MG63 (cell line): ENCODE results near the gene MYRIP. TPM values are rescaled to one million over a fixed set of nuclear protein-coding genes. Genes with fewer than 3 reads are reported as not detected.

ENCODE experiments used
- DNase-seq: peaks from one replicate; pipeline ENCODE4 v3.0.0-alpha.2; 2020
- H3K27me3 ChIP-seq: fragments of 250-450 bp; sonication (Bioruptor Pico); 2 replicates; pipeline ENCODE4 v1.5.1; 2020; ENCODE audit warnings: mild to moderate bottlenecking, moderate library complexity
- H3K36me3 ChIP-seq: fragments of 250-450 bp; sonication (Bioruptor Pico); 2 replicates; pipeline ENCODE4 v1.5.1; 2020; ENCODE audit warnings: mild to moderate bottlenecking, moderate library complexity
- H3K4me3 ChIP-seq: fragments of 250-450 bp; sonication (Bioruptor Pico); 2 replicates; pipeline ENCODE4 v1.5.1; 2020; ENCODE audit warnings: mild to moderate bottlenecking, moderate library complexity
- H3K9me3 ChIP-seq: fragments of 250-450 bp; sonication (Bioruptor Pico); 2 replicates; pipeline ENCODE4 v1.5.1; 2020; ENCODE audit warnings: mild to moderate bottlenecking, moderate library complexity
- total RNA-seq: library from RNA; depleted of rRNA; stranded (reverse); fragments of >200 nt; shearing (Covaris generic); gene quantifications from 2 replicates; pipeline ENCODE4 v1.2.3, GENCODE V29; 2014; ENCODE audit warnings: low replicate concordance

Gene MYRIP
- total RNA-seq, 1 experiment from 2014 or later, result 2.6 TPM

DNA sequence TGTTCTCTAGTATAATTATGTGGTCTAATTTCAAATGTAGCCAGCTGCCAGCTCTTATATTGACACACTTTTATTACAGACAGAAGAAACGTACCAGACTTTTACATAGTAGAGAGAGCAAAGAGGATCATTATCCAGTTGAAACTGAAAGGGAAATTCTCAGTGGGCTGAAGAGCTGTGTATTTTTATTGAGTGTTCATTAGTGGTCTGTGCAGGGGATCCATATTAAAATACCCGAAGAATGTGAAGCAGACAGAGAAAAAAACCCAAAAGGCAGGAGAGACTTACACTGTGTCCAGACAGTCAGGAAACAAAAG lies 41.3 kb downstream of the MYRIP start:
- no peaks in the 10 kb centered on the region; the same call in 1 of the 2 replicates for H3K9me3 ChIP-seq
- H3K27me3 ChIP-seq, result no peaks in the 10 kb centered on the region
- no peaks in the 10 kb centered on the region for H3K36me3 ChIP-seq
- H3K4me3 ChIP-seq, result no peak overlapping the region
- no peak for DNase-seq

DNA sequence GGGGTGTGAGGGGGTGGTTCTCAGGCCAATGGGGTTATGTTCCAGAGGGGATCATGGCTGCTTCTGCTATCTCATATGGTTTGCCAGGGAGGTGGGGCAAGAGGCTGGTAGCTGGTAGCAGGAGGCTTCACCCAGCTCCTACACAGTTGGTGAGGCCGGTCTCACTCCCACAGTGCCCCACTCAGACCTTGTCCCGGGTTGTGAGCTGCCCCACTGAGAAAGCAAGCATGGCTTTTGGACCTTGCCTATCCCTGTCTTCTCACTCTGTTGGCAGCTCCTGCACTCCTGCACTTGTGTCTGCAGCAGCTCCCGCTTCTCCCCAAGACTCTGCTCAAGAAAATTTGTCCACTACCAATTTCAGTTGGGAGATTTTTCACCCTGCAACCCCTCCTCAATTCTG lies 46.1 kb downstream of the MYRIP start:
- Histone ChIP-seq H3K27me3 (no peaks in the 10 kb centered on the region), H3K36me3 (no peaks in the 10 kb centered on the region), H3K4me3 (no peak overlapping the region), H3K9me3 (peaks cover 8% of the 10 kb centered on the region)
- DNase-seq, result no peak

DNA sequence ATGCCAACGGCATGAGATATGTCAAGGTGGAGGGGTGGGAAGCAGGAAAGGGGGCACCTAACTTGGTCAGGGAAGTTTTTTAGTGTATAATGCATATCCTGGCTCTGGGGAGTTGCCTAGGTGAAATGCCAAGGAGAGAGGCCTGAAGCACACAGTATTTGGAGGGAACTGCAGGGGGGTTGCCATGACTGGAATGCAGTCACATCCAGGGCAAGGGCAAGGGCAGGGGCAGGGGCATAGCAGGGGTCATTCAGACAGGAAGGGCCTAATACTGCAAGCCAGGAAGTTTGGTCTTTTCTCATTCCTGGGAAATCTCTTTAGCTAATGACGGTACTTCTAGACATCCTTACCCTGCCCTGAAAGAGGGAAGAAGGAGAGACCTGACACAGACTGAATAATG lies 60.5 kb downstream of the MYRIP start:
- no peak for DNase-seq
- Histone ChIP-seq H3K27me3 (no peaks in the 10 kb centered on the region), H3K4me3 (no peak overlapping the region), H3K9me3 (no peaks in the 10 kb centered on the region), H3K36me3 (no peaks in the 10 kb centered on the region)

DNA sequence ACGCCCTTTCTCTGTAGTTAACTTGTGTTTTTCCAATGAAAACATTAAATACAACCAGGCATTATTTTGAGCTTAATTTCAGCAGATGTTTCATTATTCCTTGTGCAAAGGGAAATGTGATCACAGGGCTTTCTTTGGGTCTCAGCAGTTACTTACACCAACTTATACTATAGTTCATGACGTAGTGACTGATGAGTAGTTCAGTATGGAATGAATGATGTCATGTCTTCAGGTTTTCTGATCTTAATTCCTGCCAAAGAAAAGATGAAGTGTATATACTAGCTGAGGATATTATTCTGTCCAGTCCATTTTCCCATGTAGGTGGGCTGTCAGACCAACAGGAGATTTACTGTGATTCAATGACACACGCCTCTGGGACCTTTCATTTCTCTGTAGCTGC lies 61.3 kb downstream of the MYRIP start:
- H3K36me3 ChIP-seq, result no peaks in the 10 kb centered on the region
- no peak for DNase-seq
- H3K9me3 ChIP-seq, result no peaks in the 10 kb centered on the region
- no peak overlapping the region for H3K4me3 ChIP-seq
- no peaks in the 10 kb centered on the region for H3K27me3 ChIP-seq

DNA sequence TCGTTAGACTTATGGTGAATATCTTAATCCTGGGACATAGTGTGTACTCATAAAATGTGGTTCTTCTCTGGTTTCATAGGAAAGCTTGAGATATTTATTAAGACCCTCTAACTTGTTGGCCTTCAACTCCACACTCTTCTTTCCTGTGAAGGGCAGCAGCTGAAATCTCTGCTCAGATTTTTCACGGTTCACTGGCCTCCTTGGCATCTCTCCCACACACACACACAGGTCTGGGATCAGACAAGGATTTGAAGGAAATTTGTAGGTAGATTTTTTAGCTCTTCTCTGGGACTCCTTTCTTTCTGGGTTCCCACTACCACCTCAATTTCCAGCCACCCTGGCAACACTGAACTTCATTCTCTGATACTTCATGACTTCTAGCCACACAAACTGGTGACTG lies 70.2 kb downstream of the MYRIP start:
- H3K27me3 ChIP-seq, result no peaks in the 10 kb centered on the region
- H3K9me3 ChIP-seq, result no peaks in the 10 kb centered on the region
- H3K36me3 ChIP-seq, result no peaks in the 10 kb centered on the region
- no peak overlapping the region for H3K4me3 ChIP-seq
- DNase-seq, result peak; percentile 7

DNA sequence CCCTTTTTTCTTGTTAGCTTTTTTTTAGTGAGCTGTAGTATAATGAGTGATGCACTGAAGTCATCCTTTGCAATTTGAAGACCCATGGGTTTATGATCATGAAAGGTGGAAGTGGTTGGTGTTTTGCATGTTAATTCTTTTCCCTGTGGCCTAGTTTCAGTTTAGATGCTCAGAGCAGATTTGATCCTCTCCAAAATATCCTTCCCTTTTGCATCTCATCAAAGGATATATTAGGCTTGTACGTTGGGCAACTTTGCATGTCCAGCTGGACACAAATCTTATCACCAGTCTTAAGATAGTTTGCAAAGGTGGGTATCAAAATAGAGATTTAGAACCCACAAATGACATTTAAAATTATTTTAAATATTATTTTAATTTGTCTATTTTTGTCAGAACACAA lies 72.7 kb downstream of the MYRIP start:
- no peaks in the 10 kb centered on the region for H3K36me3 ChIP-seq
- DNase-seq, result no peak
- H3K4me3 ChIP-seq, result no peak overlapping the region
- no peaks in the 10 kb centered on the region for H3K27me3 ChIP-seq
- H3K9me3 ChIP-seq, result no peaks in the 10 kb centered on the region

DNA sequence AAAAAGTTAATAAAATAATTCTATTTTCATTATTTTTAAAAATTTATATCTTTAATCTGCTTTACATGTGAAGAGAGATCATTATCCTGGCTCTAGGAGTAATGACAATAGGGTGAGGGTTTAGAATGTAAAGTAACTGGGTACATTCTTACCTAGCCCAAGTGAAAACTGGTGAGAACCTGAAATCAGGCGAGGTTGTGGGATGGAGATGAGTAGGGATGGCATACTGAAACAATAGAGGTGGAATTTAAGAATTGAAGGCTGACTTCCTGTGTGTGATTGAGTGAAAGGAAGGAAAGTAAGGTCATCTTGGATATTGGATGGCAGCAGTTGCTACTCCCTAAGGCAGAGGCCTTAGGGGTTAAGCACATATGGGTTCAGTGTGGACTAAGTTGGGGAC lies 82.7 kb downstream of the MYRIP start:
- Histone ChIP-seq H3K9me3 (no peaks in the 10 kb centered on the region), H3K27me3 (no peaks in the 10 kb centered on the region), H3K4me3 (no peak overlapping the region), H3K36me3 (no peaks in the 10 kb centered on the region)
- no peak for DNase-seq

DNA sequence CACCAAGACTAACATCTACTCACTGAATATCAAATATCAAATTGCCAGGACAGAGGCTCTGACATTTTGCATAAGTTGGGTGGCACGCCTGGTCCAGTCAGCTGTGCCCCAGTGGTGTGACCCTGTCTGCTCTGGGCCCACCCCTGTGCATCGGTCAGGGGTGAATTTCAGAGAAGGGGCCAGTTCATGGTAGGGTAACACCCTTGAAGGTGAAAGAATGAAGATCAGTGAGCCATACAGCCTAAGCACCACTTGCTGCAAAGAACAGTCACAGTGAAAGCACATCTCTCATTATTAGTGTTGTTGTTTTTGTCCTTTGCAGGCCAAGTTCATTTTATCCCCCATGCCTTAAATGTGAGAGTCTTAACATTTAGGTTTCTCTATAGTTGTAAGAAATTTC lies 86.8 kb downstream of the MYRIP start:
- H3K9me3 ChIP-seq, result no peaks in the 10 kb centered on the region
- no peak for DNase-seq
- no peaks in the 10 kb centered on the region for H3K36me3 ChIP-seq
- H3K4me3 ChIP-seq, result no peak overlapping the region
- H3K27me3 ChIP-seq, result no peaks in the 10 kb centered on the region

DNA sequence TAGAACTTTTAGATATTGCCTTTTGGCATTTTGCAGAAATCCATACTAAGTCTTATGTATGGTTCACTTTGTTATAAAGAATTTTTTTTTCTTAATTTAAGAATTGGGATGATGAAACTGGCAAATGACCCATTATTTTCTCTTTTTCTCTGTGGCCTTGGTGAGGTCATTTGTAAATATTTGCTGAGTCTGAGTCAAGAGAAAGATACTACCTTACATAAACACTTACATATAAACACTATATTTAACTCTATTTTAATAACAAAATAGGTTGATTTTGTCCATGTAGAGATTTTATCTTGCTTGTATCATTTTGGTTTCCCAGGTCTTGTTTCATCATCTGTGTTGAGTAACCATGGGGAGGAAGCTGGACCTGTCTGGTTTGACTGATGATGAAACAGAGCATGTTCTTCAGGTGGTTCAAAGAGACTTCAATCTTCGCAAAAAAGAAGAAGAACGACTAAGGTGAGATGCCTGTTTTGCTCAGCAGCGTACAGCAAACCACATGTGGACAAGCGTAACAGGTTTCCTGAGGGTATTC lies 91.1 kb downstream of the MYRIP start:
- Histone ChIP-seq H3K4me3 (no peak overlapping the region), H3K9me3 (no peaks in the 10 kb centered on the region), H3K27me3 (no peaks in the 10 kb centered on the region), H3K36me3 (no peaks in the 10 kb centered on the region)
- DNase-seq, result no peak

DNA sequence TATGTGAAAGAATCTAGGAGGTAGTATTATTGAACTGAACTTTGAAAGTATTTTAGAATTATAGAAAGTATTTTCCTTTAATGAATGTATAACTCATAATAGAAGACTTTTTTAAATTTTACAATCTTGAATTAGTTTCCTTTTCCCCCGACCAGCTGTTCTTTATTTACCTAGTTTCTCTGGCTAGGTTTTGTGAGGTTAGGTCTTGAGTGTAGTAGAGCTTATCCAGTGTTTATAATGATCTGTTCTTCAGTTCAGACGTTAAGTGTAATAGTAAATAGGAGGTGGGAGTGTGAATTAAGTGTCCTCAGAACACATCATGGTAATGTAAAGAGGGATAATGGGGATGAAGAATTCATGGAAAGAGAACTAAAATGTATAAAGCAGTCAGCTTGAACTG lies 93.8 kb downstream of the MYRIP start:
- H3K27me3 ChIP-seq, result no peaks in the 10 kb centered on the region
- H3K4me3 ChIP-seq, result no peak overlapping the region
- no peaks in the 10 kb centered on the region for H3K9me3 ChIP-seq
- no peaks in the 10 kb centered on the region for H3K36me3 ChIP-seq
- no peak for DNase-seq

DNA sequence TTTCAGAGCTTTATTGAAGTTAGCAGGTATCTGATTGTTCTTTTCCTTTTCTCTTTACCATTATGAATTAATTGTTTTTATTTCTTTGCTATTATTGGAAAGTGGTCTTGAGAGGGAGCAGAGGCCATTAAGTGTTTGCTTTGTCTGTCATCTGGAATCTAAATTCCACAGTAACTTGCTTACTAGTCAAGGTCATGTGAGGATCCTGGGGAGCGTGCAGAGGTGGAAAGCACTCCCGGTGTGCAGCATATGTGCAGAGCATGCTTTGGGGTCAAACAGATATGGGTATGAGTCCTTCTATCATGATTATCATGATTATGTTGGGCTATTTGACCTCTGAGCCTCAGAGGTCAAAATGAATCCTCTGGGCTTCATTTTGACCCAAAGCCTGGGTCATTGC lies 96.4 kb downstream of the MYRIP start:
- no peaks in the 10 kb centered on the region for H3K9me3 ChIP-seq
- H3K27me3 ChIP-seq, result no peaks in the 10 kb centered on the region
- no peaks in the 10 kb centered on the region for H3K36me3 ChIP-seq
- no peak for DNase-seq
- H3K4me3 ChIP-seq, result no peak overlapping the region

DNA sequence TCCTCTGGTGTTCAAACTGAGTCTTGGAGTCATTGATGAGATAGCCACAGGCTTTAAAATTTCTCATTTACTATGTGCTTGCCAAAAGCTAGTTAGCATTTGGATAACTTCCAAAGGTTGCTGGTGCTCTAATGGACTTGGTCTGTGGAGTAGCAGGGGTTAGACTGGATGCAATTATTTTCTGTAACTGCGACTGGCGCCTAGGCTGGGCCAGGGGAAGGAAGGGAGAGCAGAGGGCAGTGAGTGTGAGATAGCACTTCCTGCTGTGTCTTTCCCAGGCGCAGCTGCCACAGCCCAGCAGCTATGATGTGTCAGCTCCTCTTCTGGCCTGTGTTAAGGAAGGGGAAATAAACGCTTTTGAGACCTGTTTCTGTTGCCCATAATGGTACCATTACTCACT lies 98.6 kb downstream of the MYRIP start:
- H3K9me3 ChIP-seq, result no peaks in the 10 kb centered on the region
- H3K4me3 ChIP-seq, result no peak overlapping the region
- H3K27me3 ChIP-seq, result no peaks in the 10 kb centered on the region
- H3K36me3 ChIP-seq, result no peaks in the 10 kb centered on the region
- DNase-seq, result peak; percentile 80

DNA sequence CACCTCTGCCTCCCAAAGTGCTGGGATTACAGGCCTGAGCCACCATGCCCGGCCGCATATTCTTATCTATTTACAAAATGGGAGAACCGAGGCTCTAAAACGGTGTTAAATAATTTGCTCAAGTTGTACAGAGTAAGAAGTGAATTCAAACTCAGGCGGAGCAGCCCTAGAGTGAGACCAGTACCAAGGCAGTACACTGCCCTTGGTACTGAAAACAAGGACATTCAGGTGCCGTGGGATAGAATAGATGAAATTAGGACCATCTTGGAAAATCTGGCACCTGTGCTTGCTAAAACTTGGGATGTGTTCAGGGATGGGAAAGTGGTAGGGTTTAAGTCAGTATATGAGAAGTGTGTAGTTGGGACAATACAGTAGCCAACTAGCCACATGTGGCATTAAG lies 100.7 kb downstream of the MYRIP start:
- DNase-seq, result no peak
- no peaks in the 10 kb centered on the region for H3K9me3 ChIP-seq
- no peaks in the 10 kb centered on the region for H3K27me3 ChIP-seq
- H3K4me3 ChIP-seq, result no peak overlapping the region
- no peaks in the 10 kb centered on the region for H3K36me3 ChIP-seq

DNA sequence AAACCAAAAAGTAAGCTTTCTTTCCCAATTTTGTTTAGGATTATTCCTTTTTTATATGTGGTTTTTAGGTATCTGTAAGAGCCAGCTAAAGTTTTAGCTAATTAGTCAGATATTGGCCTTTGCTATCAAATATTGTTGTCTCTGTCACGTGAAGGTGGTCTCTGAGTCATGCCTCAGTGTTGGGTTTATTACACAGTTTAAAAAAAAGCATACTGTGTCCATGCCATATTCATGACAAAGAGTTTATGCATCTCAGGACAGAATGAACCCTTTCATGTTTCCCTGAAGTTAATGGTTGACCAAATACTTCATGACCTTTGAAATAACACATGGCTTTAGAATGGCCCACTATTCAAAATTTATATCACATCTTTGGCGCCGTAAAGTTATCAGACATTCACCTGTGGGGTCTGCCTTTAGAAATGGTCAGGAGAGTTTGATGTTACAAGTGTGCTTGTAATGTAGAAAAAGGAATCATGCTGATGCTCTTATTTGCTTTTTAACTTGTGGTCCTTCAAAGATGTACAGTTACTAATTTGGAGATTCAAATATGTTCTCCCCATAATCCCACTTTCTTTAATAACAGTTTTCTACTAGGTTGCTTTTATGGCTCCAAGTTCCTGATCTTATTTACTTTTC lies 101.5 kb downstream of the MYRIP start:
- no peaks in the 10 kb centered on the region for H3K36me3 ChIP-seq
- no peak overlapping the region for H3K4me3 ChIP-seq
- peak; percentile 45 for DNase-seq
- no peaks in the 10 kb centered on the region for H3K27me3 ChIP-seq
- H3K9me3 ChIP-seq, result no peaks in the 10 kb centered on the region

DNA sequence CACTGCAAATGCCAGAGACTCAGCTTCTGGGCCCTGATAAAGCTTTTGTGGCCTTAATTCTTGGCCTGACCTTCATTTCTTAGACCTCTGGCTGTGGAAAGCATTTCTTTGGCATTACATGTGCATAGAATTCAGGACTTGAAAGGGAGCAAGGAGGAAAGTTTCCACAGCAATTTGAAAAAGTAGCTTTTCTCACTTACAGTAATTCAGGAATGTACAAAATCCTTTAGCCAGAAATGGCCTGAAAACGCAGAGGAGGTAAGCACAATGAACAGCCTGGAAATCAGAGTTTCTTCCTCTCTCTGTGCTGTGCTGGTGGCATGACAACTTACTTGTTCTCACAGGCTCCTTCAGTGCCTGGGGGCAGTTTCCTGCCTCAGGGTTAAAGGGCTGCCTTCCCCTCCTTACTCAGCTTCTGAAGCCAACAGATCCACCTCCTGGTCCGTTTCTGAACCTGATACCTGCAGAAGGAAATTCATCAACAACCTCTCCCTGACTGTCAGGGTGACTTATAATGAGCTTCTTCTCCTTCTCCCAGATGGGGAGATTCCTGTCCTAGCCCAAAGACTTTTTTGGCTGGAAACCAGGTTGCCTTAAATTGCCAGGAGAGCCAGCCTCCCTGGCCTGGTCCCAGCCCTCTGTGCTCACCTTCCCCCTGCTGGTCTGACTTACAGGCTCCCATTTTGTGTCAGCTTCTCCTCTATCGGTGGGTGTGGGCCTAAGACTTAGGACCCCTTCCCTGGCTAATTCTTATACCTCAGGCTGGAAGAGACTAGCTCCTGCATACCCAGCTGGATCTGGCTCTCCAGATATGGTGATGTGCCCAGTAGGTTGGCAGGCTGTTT lies 102.3 kb downstream of the MYRIP start:
- no peaks in the 10 kb centered on the region for H3K27me3 ChIP-seq
- H3K36me3 ChIP-seq, result no peaks in the 10 kb centered on the region
- no peaks in the 10 kb centered on the region for H3K9me3 ChIP-seq
- H3K4me3 ChIP-seq, result no peak overlapping the region
- DNase-seq, result peak; percentile 34

DNA sequence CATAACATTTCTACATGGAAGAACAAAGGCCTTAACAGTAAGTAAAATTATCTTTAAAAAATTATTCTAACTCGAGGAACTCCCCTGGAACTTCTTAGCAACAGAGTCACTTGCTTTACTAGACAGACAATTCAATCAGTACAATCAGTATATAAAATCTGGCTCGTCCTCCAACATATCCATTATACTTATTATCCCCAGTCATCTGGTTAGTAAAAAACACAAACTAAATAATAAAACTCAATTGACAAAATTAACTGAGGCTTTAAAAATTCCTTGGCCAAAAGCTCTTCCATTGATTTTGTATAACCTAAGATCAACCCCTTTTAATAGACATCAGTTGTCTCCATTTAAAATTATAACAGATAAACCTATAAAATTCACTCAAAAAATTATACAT lies 105.6 kb downstream of the MYRIP start:
- Histone ChIP-seq H3K4me3 (no peak overlapping the region), H3K27me3 (no peaks in the 10 kb centered on the region), H3K9me3 (no peaks in the 10 kb centered on the region), H3K36me3 (no peaks in the 10 kb centered on the region)
- no peak for DNase-seq

DNA sequence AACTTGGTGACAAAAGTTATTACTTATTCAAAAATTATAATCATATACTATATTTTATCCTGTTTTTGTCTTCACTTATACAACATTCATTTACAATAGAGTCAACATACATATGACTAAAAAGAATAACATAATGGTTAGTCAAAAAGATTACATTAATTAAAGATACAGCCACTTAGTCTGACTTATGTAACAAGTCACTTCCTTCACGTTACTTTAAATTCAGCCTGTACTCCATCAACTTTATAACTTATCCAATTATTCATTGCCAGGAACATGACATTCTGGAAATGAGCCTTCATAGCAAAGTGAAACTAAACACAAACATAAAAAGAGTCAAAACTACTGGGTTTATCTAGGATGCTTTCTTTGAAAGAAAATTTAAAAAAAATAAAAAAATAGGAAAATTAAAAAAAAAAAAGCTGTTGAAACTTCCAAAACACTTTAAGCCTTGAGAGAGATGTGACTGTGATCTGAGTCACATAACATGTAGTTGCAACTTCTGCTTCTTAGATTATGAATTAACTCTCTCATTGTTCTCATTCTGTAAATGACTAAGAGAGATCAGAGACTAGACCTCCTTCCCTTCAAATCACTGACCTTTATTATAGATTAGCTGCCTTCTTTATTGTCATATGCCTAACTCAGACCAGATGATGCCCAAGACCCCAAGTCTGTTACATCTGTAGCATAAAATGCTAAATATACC lies 107.8 kb downstream of the MYRIP start:
- no peaks in the 10 kb centered on the region for H3K36me3 ChIP-seq

More for the DNA sequence above, 107.8 kb downstream of the MYRIP start:
- DNase-seq, result no peak
- no peak overlapping the region for H3K4me3 ChIP-seq
- no peaks in the 10 kb centered on the region for H3K27me3 ChIP-seq
- no peaks in the 10 kb centered on the region for H3K9me3 ChIP-seq
